Measurements from ENCODE around the gene MEX3C. TPM values are rescaled to one million over a fixed set of nuclear protein-coding genes. Genes with fewer than 3 reads are reported as not detected.

The MEX3C gene
- polyA plus RNA-seq, 2 donors: 8.0 to 8.1 TPM

- Histone ChIP-seq H3K4me3 (ENCODE audit: low read depth in 1 of 2, low read length in 2 of 2) (no peak overlapping the region), H3K36me3 (ENCODE audit: control insufficient read depth in 2 of 2, insufficient read depth in 2 of 2, low read length in 1 of 2) (peaks cover 0 to 3% of the 10 kb centered on the region in 2 donors), H3K4me1 (ENCODE audit: control insufficient read depth in 2 of 2, insufficient read depth in 2 of 2, low read length in 1 of 2) (no peaks in the 10 kb centered on the region), H3K9me3 (ENCODE audit: control insufficient read depth in 2 of 2, insufficient read depth in 1 of 2, low read depth in 1 of 2, low read length in 1 of 2) (no peaks in the 10 kb centered on the region), H3K27ac (ENCODE audit: low read depth in 2 of 2, low read length in 1 of 2) (no peak overlapping the region), H3K27me3 (ENCODE audit: control insufficient read depth in 1 of 2, insufficient read depth in 2 of 2, low read length in 2 of 2) (no peaks in the 10 kb centered on the region)
- WGBS, 2 donors: 83 to 84% methylated on average over 1 of the region's 1 CpG
Observed at GRCh38 chr18:51171625-51172259, 25.7 kb downstream of the MEX3C start.

GRCh38 chr18:51171223-51171622 is 26.3 kb downstream of the MEX3C start:
- Histone ChIP-seq H3K4me3 (ENCODE audit: low read depth in 1 of 2, low read length in 2 of 2) (no peak overlapping the region), H3K36me3 (ENCODE audit: control insufficient read depth in 2 of 2, insufficient read depth in 2 of 2, low read length in 1 of 2) (no peaks in the 10 kb centered on the region), H3K27me3 (ENCODE audit: control insufficient read depth in 1 of 2, insufficient read depth in 2 of 2, low read length in 2 of 2) (no peaks in the 10 kb centered on the region), H3K27ac (ENCODE audit: low read depth in 2 of 2, low read length in 1 of 2) (no peak overlapping the region), H3K4me1 (ENCODE audit: control insufficient read depth in 2 of 2, insufficient read depth in 2 of 2, low read length in 1 of 2) (no peaks in the 10 kb centered on the region), H3K9me3 (ENCODE audit: control insufficient read depth in 2 of 2, insufficient read depth in 1 of 2, low read depth in 1 of 2, low read length in 1 of 2) (no peaks in the 10 kb centered on the region)
- WGBS, 2 donors: 88 to 90% methylated on average over 3 of the region's 3 CpGs

- Histone ChIP-seq H3K9me3 (ENCODE audit: control insufficient read depth in 2 of 2, insufficient read depth in 1 of 2, low read depth in 1 of 2, low read length in 1 of 2) (no peaks in the 10 kb centered on the region), H3K4me3 (ENCODE audit: low read depth in 1 of 2, low read length in 2 of 2) (no peak overlapping the region), H3K36me3 (ENCODE audit: control insufficient read depth in 2 of 2, insufficient read depth in 2 of 2, low read length in 1 of 2) (no peaks in the 10 kb centered on the region), H3K4me1 (ENCODE audit: control insufficient read depth in 2 of 2, insufficient read depth in 2 of 2, low read length in 1 of 2) (no peaks in the 10 kb centered on the region), H3K27me3 (ENCODE audit: control insufficient read depth in 1 of 2, insufficient read depth in 2 of 2, low read length in 2 of 2) (no peaks in the 10 kb centered on the region), H3K27ac (ENCODE audit: low read depth in 2 of 2, low read length in 1 of 2) (no peak overlapping the region)
- 90 to 92% methylated on average over 3 of the region's 3 CpGs for WGBS, 2 donors
Observed at GRCh38 chr18:51170664-51171063, 26.8 kb downstream of the MEX3C start.

- H3K4me3 ChIP-seq (ENCODE audit: low read depth in 1 of 2, low read length in 2 of 2): no peak overlapping the region
- H3K36me3 ChIP-seq (ENCODE audit: control insufficient read depth in 2 of 2, insufficient read depth in 2 of 2, low read length in 1 of 2): no peaks in the 10 kb centered on the region
- H3K27ac ChIP-seq (ENCODE audit: low read depth in 2 of 2, low read length in 1 of 2): no peak overlapping the region
- H3K9me3 ChIP-seq (ENCODE audit: control insufficient read depth in 2 of 2, insufficient read depth in 1 of 2, low read depth in 1 of 2, low read length in 1 of 2): no peaks in the 10 kb centered on the region
- no peaks in the 10 kb centered on the region for H3K4me1 ChIP-seq (ENCODE audit: control insufficient read depth in 2 of 2, insufficient read depth in 2 of 2, low read length in 1 of 2)
- no peaks in the 10 kb centered on the region for H3K27me3 ChIP-seq (ENCODE audit: control insufficient read depth in 1 of 2, insufficient read depth in 2 of 2, low read length in 2 of 2)
Observed at GRCh38 chr18:51169731-51170130, 27.8 kb downstream of the MEX3C start.

GRCh38 chr18:51168960-51169662 is 28.4 kb downstream of the MEX3C start:
- no peaks in the 10 kb centered on the region for H3K36me3 ChIP-seq (ENCODE audit: control insufficient read depth in 2 of 2, insufficient read depth in 2 of 2, low read length in 1 of 2)
- H3K4me3 ChIP-seq (ENCODE audit: low read depth in 1 of 2, low read length in 2 of 2): no peak overlapping the region
- no peaks in the 10 kb centered on the region for H3K4me1 ChIP-seq (ENCODE audit: control insufficient read depth in 2 of 2, insufficient read depth in 2 of 2, low read length in 1 of 2)
- no peaks in the 10 kb centered on the region for H3K27me3 ChIP-seq (ENCODE audit: control insufficient read depth in 1 of 2, insufficient read depth in 2 of 2, low read length in 2 of 2)
- no peaks in the 10 kb centered on the region for H3K9me3 ChIP-seq (ENCODE audit: control insufficient read depth in 2 of 2, insufficient read depth in 1 of 2, low read depth in 1 of 2, low read length in 1 of 2)
- H3K27ac ChIP-seq (ENCODE audit: low read depth in 2 of 2, low read length in 1 of 2): no peak overlapping the region
- 85 to 86% methylated on average over 6 of the region's 6 CpGs for WGBS, 2 donors

- 66 to 70% methylated on average over 5 of the region's 5 CpGs for WGBS, 2 donors
- no peaks in the 10 kb centered on the region for H3K4me1 ChIP-seq (ENCODE audit: control insufficient read depth in 2 of 2, insufficient read depth in 2 of 2, low read length in 1 of 2)
- H3K9me3 ChIP-seq (ENCODE audit: control insufficient read depth in 2 of 2, insufficient read depth in 1 of 2, low read depth in 1 of 2, low read length in 1 of 2): no peaks in the 10 kb centered on the region
- no peaks in the 10 kb centered on the region for H3K27me3 ChIP-seq (ENCODE audit: control insufficient read depth in 1 of 2, insufficient read depth in 2 of 2, low read length in 2 of 2)
- no peaks in the 10 kb centered on the region for H3K36me3 ChIP-seq (ENCODE audit: control insufficient read depth in 2 of 2, insufficient read depth in 2 of 2, low read length in 1 of 2)
- H3K4me3 ChIP-seq (ENCODE audit: low read depth in 1 of 2, low read length in 2 of 2): no peak overlapping the region
- H3K27ac ChIP-seq (ENCODE audit: low read depth in 2 of 2, low read length in 1 of 2): no peak overlapping the region
Observed at GRCh38 chr18:51168026-51168742, 29.3 kb downstream of the MEX3C start.

- no peaks in the 10 kb centered on the region for H3K4me1 ChIP-seq (ENCODE audit: control insufficient read depth in 2 of 2, insufficient read depth in 2 of 2, low read length in 1 of 2)
- H3K27me3 ChIP-seq (ENCODE audit: control insufficient read depth in 1 of 2, insufficient read depth in 2 of 2, low read length in 2 of 2): no peaks in the 10 kb centered on the region
- no peak overlapping the region for H3K4me3 ChIP-seq (ENCODE audit: low read depth in 1 of 2, low read length in 2 of 2)
- WGBS, 2 donors: 84 to 88% methylated on average over 2 of the region's 2 CpGs
- H3K36me3 ChIP-seq (ENCODE audit: control insufficient read depth in 2 of 2, insufficient read depth in 2 of 2, low read length in 1 of 2): no peaks in the 10 kb centered on the region
- H3K27ac ChIP-seq (ENCODE audit: low read depth in 2 of 2, low read length in 1 of 2): no peak overlapping the region
- H3K9me3 ChIP-seq (ENCODE audit: control insufficient read depth in 2 of 2, insufficient read depth in 1 of 2, low read depth in 1 of 2, low read length in 1 of 2): no peaks in the 10 kb centered on the region
Observed at GRCh38 chr18:51165296-51165695, 32.2 kb downstream of the MEX3C start.

- Histone ChIP-seq H3K9me3 (ENCODE audit: control insufficient read depth in 2 of 2, insufficient read depth in 1 of 2, low read depth in 1 of 2, low read length in 1 of 2) (no peaks in the 10 kb centered on the region), H3K36me3 (ENCODE audit: control insufficient read depth in 2 of 2, insufficient read depth in 2 of 2, low read length in 1 of 2) (no peaks in the 10 kb centered on the region), H3K4me3 (ENCODE audit: low read depth in 1 of 2, low read length in 2 of 2) (no peak overlapping the region), H3K4me1 (ENCODE audit: control insufficient read depth in 2 of 2, insufficient read depth in 2 of 2, low read length in 1 of 2) (no peaks in the 10 kb centered on the region), H3K27ac (ENCODE audit: low read depth in 2 of 2, low read length in 1 of 2) (no peak overlapping the region), H3K27me3 (ENCODE audit: control insufficient read depth in 1 of 2, insufficient read depth in 2 of 2, low read length in 2 of 2) (no peaks in the 10 kb centered on the region)
- 86 to 100% methylated on average over 2 of the region's 2 CpGs for WGBS, 2 donors
Observed at GRCh38 chr18:51164761-51165281, 32.7 kb downstream of the MEX3C start.

GRCh38 chr18:51164342-51164741 is 33.1 kb downstream of the MEX3C start:
- no peak overlapping the region for H3K27ac ChIP-seq (ENCODE audit: low read depth in 2 of 2, low read length in 1 of 2)
- no peak overlapping the region for H3K4me3 ChIP-seq (ENCODE audit: low read depth in 1 of 2, low read length in 2 of 2)
- no peaks in the 10 kb centered on the region for H3K9me3 ChIP-seq (ENCODE audit: control insufficient read depth in 2 of 2, insufficient read depth in 1 of 2, low read depth in 1 of 2, low read length in 1 of 2)
- no peaks in the 10 kb centered on the region for H3K36me3 ChIP-seq (ENCODE audit: control insufficient read depth in 2 of 2, insufficient read depth in 2 of 2, low read length in 1 of 2)
- H3K27me3 ChIP-seq (ENCODE audit: control insufficient read depth in 1 of 2, insufficient read depth in 2 of 2, low read length in 2 of 2): no peaks in the 10 kb centered on the region
- WGBS, 2 donors: 77 to 82% methylated on average over 8 of the region's 8 CpGs
- H3K4me1 ChIP-seq (ENCODE audit: control insufficient read depth in 2 of 2, insufficient read depth in 2 of 2, low read length in 1 of 2): no peaks in the 10 kb centered on the region
